HT1080 (cell line): ENCODE measurements around the gene CCIN. TPM values are rescaled to one million over a fixed set of nuclear protein-coding genes. Genes with fewer than 3 reads are reported as not detected.

Experiments
- total RNA-seq: library from RNA; depleted of rRNA; stranded (reverse); fragments of >200 nt; shearing (Covaris generic); gene quantifications from 2 replicates; pipeline ENCODE4 v1.2.3, GENCODE V29; 2014; rRNA removed

CCIN gene
- total RNA-seq, 1 experiment from 2014 or later: not detected

Other genes with a start within 250 kb of the CCIN start
- gene OR2S2, start 211.2 kb upstream of the CCIN start, total RNA-seq: 0.32 TPM in 1 of 2 replicates, not detected in the other
- gene RECK, start 132.5 kb upstream of the CCIN start, total RNA-seq: 5.2 and 7.5 TPM in 2 replicates
- 2.6 and 3.7 TPM in 2 replicates for gene GLIPR2, start 32.7 kb upstream of the CCIN start, total RNA-seq
- 437 and 448 TPM in 2 replicates for gene CLTA, start 21.5 kb downstream of the CCIN start, total RNA-seq
- gene GNE, start 89.1 kb downstream of the CCIN start, total RNA-seq: 14.5 and 19.5 TPM in 2 replicates
- gene RNF38, start 230.9 kb downstream of the CCIN start, total RNA-seq: 8.0 and 14.5 TPM in 2 replicates